K562 (cell line): Measurements from ENCODE around the gene ZNF785. TPM values are rescaled to one million over a fixed set of nuclear protein-coding genes. Genes with fewer than 3 reads are reported as not detected.

ENCODE experiments used
- CSDE1 ChIP-seq, 2 experiments: fragments of 450-650 bp; IDR thresholded peaks; 2 replicates each; pipeline ENCODE4 v1.6.1; 2016; ENCODE audit warnings: mild to moderate bottlenecking in 1 of 2
- FOXA1 ChIP-seq: fragments of 450-650 bp; IDR thresholded peaks from 2 replicates; pipeline ENCODE4 v1.6.1; 2016; ENCODE audit warnings: mild to moderate bottlenecking, borderline replicate concordance
- FOXK1 ChIP-seq: sonication (generic); formaldehyde crosslinking; IDR thresholded peaks from 2 replicates; pipeline ENCODE4 v1.8.0; 2022; ENCODE audit warnings: missing genetic modification reagents, mild to moderate bottlenecking, borderline replicate concordance
- IFI16 ChIP-seq: fragments of 250-450 bp; sonication (Bioruptor Pico); IDR thresholded peaks from 2 replicates; pipeline ENCODE4 v2.1.2; 2022; ENCODE audit warnings: mild to moderate bottlenecking, inconsistent platforms
- IRF2 ChIP-seq: sonication (generic); formaldehyde crosslinking; IDR thresholded peaks from 2 replicates; pipeline ENCODE4 v1.8.1; 2022; ENCODE audit warnings: mild to moderate bottlenecking, missing genetic modification reagents
- JUN ChIP-seq, 2 experiments: sonication (generic) in 1 of 2; formaldehyde crosslinking in 1 of 2; IDR thresholded peaks; 2 replicates each; pipeline versions ENCODE4 v1.6.1 to v1.8.0; 2012 to 2022; ENCODE audit warnings: borderline replicate concordance in 2 of 2, mild to moderate bottlenecking in 2 of 2, improper control_type of control experiment in 1 of 2, low read depth in 1 of 2, low read length in 1 of 2, missing genetic modification reagents in 1 of 2
- NFIC ChIP-seq: fragments of 450-650 bp; IDR thresholded peaks from 2 replicates; pipeline ENCODE4 v1.6.1; 2017; ENCODE audit warnings: mild to moderate bottlenecking, inconsistent platforms
- NUFIP1 ChIP-seq: fragments of 450-650 bp; IDR thresholded peaks from 2 replicates; pipeline ENCODE4 v1.6.1; 2018; ENCODE audit not compliant: partially characterized antibody
- PHF8 ChIP-seq: fragments of 200-600 bp; sonication (generic); IDR thresholded peaks from 2 replicates; pipeline ENCODE4 v1.6.1; 2012; ENCODE audit warnings: mixed run types, mild to moderate bottlenecking, inconsistent platforms, low read length, moderate library complexity, borderline replicate concordance
- SRSF1 ChIP-seq: fragments of 200-400 bp; formaldehyde crosslinking; IDR thresholded peaks from 2 replicates; pipeline ENCODE4 v1.6.1; 2017; ENCODE audit warnings: mild to moderate bottlenecking, low read depth, low read length, moderate library complexity
- TBL1XR1 ChIP-seq, 2 experiments: IDR thresholded peaks; 2 replicates each; pipeline ENCODE4 v1.6.1; 2012; ENCODE audit warnings: improper control_type of control experiment in 2 of 2, low read length in 2 of 2, mild to moderate bottlenecking in 1 of 2
- TEAD1 ChIP-seq, 2 experiments: fragments of 450-650 bp in 1 of 2; sonication (generic) in 1 of 2; formaldehyde crosslinking; IDR thresholded peaks; 2 replicates each; pipeline versions ENCODE4 v1.4.0 to v1.8.0; 2020 to 2022; ENCODE audit warnings: mild to moderate bottlenecking in 2 of 2, missing genetic modification reagents in 1 of 2
- ZNF263 ChIP-seq: sonication (generic); formaldehyde crosslinking; IDR thresholded peaks from 2 replicates; pipeline ENCODE4 v1.8.0; 2022; ENCODE audit warnings: mild to moderate bottlenecking, missing genetic modification reagents, borderline replicate concordance
- polyA plus RNA-seq, 8 experiments: library from polyadenylated mRNA; depleted of rRNA in 4 of 8; stranded (reverse) in 5 of 8; unstranded in 3 of 8; fragments of >200 nt; fragmentation: Nextera tagmentation in 2 of 8; fragmentation: Illumina TruSeq in 1 of 8; extraction: Ambion mirVana in 2 of 8; extraction: Trizol in 1 of 8; gene quantifications; 2 replicates each; pipeline versions ENCODE4 v1.2.1 to v1.2.3, GENCODE V29; 2011 to 2014; ENCODE audit warnings: inconsistent platforms in 1 of 8, missing spikeins in 1 of 8
- total RNA-seq, 7 experiments: library from RNA; depleted of rRNA in 6 of 7; stranded (reverse); fragments of >200 nt in 6 of 7; fragmentation: Illumina TruSeq in 2 of 7; extraction: Trizol in 2 of 7; gene quantifications; 2 replicates each; pipeline versions ENCODE4 v1.2.1 to v1.2.3, GENCODE V29; 2011 to 2021; ENCODE audit warnings: low replicate concordance in 1 of 7
- TF ChIP-seq, protein P1 (sequence below), 2 experiments: IDR thresholded peaks; 2 replicates each; pipeline ENCODE4 v1.6.1; 2012; ENCODE audit warnings: improper control_type of control experiment in 2 of 2, low read depth in 2 of 2, low read length in 2 of 2, borderline replicate concordance in 1 of 2
- TF ChIP-seq, protein P2 (sequence below): sonication (generic); formaldehyde crosslinking; IDR thresholded peaks from 2 replicates; pipeline ENCODE4 v1.8.0; 2022; ENCODE audit warnings: mild to moderate bottlenecking, missing genetic modification reagents
- TF ChIP-seq, protein P3 (sequence below): fragments of 450-650 bp; formaldehyde crosslinking; IDR thresholded peaks from 2 replicates; pipeline ENCODE4 v1.4.0; 2020; ENCODE audit warnings: mild to moderate bottlenecking, moderate library complexity
- TF ChIP-seq, protein P4 (sequence below): fragments of 250-450 bp; sonication (Bioruptor Pico); IDR thresholded peaks from 2 replicates; pipeline ENCODE4 v1.4.0; 2020; ENCODE audit warnings: borderline replicate concordance
- TF ChIP-seq, protein P5 (sequence below): fragments of 200-800 bp; sonication (Bioruptor generic); IDR thresholded peaks from 2 replicates; pipeline ENCODE4 v1.6.1; 2017; ENCODE audit warnings: missing genetic modification characterization, missing compliant biosample characterization

ZNF785 gene
- total and polyA plus RNA-seq, 9 of the 15 experiments (the other 6 are each of a cell fraction or from before 2014, with no cell fraction given): 0.64 to 11.0 (median 6.4) TPM

DNA sequence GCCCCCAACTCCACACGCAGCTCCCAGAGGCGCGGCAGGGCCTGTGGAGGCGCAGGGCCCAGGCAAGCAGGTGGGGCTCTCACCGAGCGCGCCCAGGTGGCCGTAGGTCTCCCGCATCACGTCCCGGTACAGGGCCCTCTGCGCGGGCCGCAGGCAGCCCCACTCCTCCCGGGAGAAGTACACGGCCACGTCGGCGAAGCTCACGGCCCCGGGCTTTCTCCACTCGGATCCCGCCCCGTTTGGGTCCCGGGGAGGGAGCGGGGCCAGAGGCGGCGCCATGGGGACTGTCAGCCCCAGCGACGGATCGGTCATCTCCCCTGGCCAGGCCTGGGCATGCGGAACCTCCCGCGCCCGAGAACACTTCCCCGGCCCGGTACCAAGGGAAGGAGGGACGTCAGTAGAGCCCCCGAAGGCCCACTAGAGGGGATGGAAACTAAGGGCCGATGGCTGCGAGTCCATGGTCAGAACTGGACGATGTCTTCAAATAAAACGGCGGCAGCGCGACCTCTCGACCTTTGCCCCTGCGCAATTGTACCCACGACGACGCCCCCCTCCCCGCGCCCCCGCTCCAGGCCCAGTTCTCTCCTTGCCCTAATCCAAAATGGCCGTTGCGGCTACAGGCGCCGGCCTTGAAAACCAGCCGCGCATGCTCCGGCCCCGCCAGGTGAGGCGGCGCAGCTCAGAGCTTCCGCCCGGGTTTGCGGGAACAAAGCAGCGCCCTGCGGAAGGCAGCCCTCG, 51.0 kb downstream of the ZNF785 start, which contains the start of gene ZNF747 (continued):
- TF ChIP-seq, protein P1, sequence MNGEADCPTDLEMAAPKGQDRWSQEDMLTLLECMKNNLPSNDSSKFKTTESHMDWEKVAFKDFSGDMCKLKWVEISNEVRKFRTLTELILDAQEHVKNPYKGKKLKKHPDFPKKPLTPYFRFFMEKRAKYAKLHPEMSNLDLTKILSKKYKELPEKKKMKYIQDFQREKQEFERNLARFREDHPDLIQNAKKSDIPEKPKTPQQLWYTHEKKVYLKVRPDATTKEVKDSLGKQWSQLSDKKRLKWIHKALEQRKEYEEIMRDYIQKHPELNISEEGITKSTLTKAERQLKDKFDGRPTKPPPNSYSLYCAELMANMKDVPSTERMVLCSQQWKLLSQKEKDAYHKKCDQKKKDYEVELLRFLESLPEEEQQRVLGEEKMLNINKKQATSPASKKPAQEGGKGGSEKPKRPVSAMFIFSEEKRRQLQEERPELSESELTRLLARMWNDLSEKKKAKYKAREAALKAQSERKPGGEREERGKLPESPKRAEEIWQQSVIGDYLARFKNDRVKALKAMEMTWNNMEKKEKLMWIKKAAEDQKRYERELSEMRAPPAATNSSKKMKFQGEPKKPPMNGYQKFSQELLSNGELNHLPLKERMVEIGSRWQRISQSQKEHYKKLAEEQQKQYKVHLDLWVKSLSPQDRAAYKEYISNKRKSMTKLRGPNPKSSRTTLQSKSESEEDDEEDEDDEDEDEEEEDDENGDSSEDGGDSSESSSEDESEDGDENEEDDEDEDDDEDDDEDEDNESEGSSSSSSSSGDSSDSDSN (IDR thresholded peaks at IDR 0.05; ENCODE audit: borderline replicate concordance in 1 of 2, low read depth in 2 of 2, low read length in 2 of 2): peak in 1 of 2 experiments; percentile 30; a peak in 1 of 4 replicates
- TF ChIP-seq SRSF1 (no peak), FOXA1 (no peak), TEAD1 (CRISPR knock-in tag; IDR thresholded peaks at IDR 0.05) (0 out of 4 replicates have a peak, but pooled peaks of 1 of the 2 experiments have one; percentile 6), CSDE1 (IDR thresholded peaks at IDR 0.05) (0 out of 4 replicates have a peak, but pooled peaks of 1 of the 2 experiments have one; percentile 48), FOXK1 (CRISPR knock-in tag) (no peak), ZNF263 (CRISPR knock-in tag) (peak; percentile 29; the same call in 1 of the 2 replicates), PHF8 (peak; percentile 65; the same call in 1 of the 2 replicates), IFI16 (no peak), NUFIP1 (no peak), TBL1XR1 (IDR thresholded peaks at IDR 0.05; ENCODE audit: low read length in 2 of 2) (0 out of 4 replicates have a peak, but pooled peaks of 1 of the 2 experiments have one; percentile 46), NFIC (peak; percentile 35; the same call in 1 of the 2 replicates), IRF2 (CRISPR knock-in tag) (no peak), JUN (IDR thresholded peaks at IDR 0.05; ENCODE audit: borderline replicate concordance, low read depth, low read length) (peak; percentile 35; the same call in 1 of the 2 replicates), JUN (CRISPR knock-in tag; IDR thresholded peaks at IDR 0.05; ENCODE audit: borderline replicate concordance) (no peak)
- TF ChIP-seq, protein P2, sequence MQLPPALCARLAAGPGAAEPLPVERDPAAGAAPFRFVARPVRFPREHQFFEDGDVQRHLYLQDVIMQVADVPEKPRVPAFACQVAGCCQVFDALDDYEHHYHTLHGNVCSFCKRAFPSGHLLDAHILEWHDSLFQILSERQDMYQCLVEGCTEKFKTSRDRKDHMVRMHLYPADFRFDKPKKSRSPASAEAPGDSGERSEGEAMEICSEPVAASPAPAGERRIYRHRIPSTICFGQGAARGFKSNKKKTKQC: no peak; the same call in 1 of the 2 replicates
- TF ChIP-seq, protein P3, sequence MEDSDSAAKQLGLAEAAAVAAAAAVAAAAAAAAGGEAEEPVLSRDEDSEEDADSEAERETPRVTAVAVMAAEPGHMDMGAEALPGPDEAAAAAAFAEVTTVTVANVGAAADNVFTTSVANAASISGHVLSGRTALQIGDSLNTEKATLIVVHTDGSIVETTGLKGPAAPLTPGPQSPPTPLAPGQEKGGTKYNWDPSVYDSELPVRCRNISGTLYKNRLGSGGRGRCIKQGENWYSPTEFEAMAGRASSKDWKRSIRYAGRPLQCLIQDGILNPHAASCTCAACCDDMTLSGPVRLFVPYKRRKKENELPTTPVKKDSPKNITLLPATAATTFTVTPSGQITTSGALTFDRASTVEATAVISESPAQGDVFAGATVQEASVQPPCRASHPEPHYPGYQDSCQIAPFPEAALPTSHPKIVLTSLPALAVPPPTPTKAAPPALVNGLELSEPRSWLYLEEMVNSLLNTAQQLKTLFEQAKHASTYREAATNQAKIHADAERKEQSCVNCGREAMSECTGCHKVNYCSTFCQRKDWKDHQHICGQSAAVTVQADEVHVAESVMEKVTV (CRISPR knock-in tag): no peak
- TF ChIP-seq, protein P4, sequence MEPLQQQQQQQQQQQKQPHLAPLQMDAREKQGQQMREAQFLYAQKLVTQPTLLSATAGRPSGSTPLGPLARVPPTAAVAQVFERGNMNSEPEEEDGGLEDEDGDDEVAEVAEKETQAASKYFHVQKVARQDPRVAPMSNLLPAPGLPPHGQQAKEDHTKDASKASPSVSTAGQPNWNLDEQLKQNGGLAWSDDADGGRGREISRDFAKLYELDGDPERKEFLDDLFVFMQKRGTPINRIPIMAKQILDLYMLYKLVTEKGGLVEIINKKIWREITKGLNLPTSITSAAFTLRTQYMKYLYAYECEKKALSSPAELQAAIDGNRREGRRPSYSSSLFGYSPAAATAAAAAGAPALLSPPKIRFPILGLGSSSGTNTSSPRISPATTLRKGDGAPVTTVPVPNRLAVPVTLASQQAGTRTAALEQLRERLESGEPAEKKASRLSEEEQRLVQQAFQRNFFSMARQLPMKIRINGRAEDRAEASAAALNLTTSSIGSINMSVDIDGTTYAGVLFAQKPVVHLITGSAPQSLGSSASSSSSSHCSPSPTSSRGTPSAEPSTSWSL (CRISPR knock-in tag): no peak
- TF ChIP-seq, protein P5, sequence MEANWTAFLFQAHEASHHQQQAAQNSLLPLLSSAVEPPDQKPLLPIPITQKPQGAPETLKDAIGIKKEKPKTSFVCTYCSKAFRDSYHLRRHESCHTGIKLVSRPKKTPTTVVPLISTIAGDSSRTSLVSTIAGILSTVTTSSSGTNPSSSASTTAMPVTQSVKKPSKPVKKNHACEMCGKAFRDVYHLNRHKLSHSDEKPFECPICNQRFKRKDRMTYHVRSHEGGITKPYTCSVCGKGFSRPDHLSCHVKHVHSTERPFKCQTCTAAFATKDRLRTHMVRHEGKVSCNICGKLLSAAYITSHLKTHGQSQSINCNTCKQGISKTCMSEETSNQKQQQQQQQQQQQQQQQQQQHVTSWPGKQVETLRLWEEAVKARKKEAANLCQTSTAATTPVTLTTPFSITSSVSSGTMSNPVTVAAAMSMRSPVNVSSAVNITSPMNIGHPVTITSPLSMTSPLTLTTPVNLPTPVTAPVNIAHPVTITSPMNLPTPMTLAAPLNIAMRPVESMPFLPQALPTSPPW: peak; percentile 91
